ENCODE measurements around the gene FRYL.
"Not testable (repeated sequence)": the region's sequence is repeated elsewhere in the genome, so short reads cannot be mapped to it uniquely, and the experiment has no call there.

Gene FRYL

GRCh38 chr4:48745223-48745622 lies 34.9 kb downstream of the FRYL start:
- FAIRE-seq = not testable (repeated sequence)

DNA sequence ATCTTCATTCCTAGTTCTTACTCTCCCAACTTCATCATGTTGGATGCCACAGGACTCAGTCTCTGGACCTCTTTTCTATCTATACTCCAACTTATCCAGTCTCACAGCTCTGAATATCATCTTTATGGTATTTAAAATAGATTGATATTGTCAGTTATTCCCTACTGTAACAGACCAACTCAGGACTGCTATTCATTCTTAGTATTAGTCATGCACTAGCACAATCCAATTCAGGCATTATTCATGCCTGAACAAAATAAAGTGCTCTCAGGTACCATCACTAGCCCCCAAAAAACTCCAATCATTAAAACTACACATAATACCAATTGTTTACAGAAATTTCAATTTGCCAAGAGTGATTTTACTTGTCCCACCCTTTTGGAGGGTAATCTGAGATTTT lies 37.7 kb downstream of the FRYL start:
- no peak for FAIRE-seq

- FAIRE-seq = no peak
Measured at GRCh38 chr4:48739560-48740019, 40.5 kb downstream of the FRYL start.

DNA sequence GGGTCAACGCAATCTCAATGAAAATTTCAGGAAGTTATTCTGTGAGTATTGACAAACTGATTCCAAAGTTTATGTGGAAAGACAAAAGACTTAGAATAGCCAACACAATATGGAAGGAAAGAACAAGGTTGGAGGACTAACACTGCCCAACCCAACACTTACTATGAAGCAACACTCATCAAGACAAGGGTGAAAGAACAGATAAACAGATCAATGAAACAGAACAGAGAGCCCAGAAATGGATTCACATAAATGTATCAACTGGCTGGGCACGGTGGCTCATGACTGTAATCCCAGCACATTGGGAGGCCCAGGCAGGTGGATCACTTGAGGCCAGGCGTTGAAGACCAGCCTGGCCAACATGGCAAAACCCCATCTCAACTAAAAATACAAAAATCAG lies 41.2 kb downstream of the FRYL start:
- FAIRE-seq = no peak

DNA sequence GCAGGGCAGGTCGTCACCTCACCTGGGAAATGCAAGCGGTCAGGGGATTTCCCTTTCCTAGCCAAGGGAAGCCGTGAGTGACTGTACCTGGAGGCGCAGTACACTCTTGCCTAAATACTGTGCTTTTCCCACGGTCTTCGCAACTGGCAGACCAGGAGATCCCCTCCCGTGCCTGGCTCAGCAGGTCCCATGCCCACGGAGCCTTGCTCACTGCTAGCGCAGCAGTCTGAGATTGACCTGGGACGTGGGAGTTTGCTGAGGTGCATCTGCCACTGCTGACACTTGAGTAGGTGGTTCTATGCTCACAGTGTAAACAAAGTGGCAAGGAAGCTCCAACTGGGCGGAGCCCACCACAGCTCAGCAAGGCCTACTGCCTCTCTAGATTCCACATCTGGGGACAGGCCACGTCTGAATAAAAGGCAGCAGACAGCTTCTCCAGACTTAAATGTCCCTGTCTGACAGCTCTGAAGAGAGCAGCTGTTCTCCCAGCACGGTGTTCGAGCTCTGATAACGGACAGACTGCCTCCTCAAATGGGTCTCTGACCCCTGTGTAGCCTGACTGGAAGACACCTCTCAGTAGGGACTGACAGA lies 51.1 kb downstream of the FRYL start:
- FAIRE-seq = not testable (repeated sequence)

GRCh38 chr4:48727666-48728459 lies 52.2 kb downstream of the FRYL start:
- FAIRE-seq = no peak

DNA sequence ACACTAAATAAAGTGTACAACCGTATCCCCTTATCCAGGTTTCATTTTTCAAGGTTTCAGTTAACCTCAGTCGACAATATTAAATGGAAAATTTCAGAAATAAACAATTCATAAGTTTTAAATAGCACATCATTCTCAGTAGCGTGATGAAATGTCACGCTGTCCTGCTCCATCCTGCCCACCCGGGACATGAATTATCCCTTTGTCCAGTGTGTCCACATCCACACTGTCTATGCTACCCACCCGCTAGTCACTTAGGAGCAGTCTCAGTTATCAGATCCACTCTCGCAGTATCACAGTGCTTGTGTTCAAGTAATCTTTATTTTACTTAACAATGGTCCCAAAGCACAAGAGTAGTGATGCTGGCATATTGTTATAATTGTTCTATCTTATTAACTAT lies 54.7 kb downstream of the FRYL start:
- no peak for FAIRE-seq

DNA sequence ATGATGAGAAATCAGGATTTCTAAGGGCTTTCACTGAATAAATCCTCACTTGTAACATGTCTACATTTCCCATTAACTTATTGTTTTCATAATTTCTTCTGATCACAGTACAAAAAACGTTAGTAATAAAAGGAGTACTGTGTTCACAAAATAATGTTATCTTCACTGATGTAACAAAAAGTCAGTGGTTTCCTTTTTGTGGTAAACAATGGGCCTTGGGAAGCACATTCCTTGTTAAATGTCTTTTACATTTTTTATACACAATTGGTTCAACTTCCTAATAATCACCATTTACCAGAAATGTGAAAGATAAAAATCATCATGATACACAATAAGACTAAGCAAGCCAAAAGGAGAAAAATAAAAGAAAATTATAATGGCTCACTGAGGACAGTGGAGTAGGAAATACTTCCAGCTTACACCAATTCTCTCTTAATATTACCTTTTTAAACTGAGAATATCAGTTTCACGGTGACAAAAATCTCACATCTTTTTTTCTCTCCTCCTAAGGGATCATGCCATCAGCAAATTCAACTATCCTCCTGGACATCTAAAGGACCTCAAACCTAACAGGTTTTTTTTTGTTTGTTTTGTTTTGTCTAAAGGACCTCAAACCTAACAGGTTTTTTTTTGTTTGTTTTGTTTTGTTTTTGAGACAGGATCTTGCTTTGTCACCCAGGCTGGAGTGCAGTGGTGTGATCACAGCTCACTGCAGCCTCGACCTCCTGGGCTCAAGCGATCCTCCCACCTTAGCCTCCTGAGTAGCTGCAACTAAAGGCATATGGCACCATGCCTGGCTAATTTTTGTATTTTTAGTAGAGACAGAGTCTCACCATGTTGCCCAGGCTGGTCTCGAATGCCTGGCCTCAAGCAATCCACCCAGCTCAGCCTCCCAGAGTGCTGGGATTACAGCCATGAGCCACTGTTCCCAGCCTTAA lies 57.3 kb downstream of the FRYL start:
- FAIRE-seq = no peak

GRCh38 chr4:48720459-48720858 lies 59.6 kb downstream of the FRYL start:
- no peak for FAIRE-seq

DNA sequence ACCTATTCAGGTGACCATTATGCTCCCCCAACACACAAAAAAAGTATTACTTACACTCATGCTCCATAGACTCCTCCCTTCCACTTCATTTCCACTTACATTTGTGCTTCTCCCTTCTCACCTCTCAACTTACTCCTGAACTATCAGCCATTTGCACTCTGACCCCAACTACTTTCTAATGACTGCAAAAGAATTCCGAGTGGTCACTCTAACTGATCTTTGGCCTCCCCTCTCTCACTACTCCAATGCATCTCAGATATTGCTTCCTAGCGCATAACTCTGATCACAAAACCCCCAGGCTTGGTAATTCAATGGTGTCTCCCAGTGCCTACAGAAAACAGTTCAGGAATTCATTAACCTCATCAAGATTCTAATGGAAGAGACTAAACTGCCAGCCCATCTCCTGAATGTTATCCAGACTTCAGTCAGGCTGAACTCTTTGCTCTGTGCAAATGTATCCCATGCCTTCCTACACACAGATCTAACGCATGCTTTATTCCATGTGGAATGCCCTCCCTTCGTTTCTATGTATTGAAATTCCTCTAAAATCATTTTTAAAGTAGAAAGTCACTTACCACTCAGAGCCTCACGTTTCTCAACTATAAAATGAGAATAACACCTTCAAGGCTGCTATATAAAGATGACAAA lies 61.1 kb downstream of the FRYL start:
- no peak for FAIRE-seq

GRCh38 chr4:48716285-48716684 lies 63.8 kb downstream of the FRYL start:
- FAIRE-seq = not testable (repeated sequence)

DNA sequence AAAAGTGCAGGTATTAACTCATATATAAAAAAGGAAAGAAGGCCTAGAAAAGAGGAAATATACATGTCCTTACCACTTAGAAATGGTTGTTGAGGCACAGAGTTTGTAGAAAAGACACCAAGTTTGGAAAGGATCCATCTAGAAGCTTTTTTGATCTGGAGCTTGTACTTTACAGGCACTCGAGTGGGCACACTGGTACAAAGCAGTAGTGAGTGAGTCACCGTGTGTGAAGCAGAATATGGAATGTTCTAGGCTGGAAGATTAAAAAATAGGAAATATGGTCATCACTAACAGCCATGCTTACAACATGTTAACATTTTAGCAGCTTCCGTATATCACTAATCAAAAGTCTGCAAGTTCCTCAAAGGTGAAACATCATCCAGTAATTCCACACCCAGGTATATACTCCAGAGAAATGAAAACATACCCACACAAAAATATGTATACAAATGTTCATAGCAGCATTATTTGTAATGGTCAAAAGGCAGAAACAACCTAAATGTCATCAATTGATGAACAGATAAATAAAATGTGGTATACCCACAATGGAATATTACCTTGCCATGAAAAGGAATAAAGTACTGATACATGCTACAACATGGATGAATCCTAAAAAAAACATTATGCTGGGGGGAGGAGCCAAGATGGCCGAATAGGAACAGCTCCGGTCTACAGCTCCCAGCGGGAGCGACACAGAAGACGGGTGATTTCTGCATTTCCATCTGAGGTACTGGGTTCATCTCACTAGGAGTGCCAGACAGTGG lies 69.5 kb downstream of the FRYL start:
- FAIRE-seq = no peak

DNA sequence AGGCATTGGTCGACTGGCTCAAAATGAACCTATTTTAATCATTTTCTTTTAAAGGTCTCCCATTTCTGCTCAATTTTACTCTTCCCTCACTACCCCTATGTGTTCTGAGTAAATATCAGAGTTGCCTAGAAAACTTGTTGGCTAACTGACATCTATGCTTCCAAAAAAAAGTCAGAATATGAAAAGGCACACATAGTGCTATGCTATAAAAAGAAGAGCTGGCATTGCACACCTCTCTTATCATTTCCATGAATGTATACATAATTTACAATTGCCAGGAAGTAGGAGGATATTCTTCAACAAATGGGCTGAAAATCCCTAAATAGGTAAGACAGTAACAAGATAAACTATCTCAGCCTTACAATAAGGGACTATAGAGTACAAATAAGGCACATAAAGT lies 70.2 kb downstream of the FRYL start:
- no peak for FAIRE-seq

- FAIRE-seq = no peak
Measured at GRCh38 chr4:48708610-48709009, 71.5 kb downstream of the FRYL start.

DNA sequence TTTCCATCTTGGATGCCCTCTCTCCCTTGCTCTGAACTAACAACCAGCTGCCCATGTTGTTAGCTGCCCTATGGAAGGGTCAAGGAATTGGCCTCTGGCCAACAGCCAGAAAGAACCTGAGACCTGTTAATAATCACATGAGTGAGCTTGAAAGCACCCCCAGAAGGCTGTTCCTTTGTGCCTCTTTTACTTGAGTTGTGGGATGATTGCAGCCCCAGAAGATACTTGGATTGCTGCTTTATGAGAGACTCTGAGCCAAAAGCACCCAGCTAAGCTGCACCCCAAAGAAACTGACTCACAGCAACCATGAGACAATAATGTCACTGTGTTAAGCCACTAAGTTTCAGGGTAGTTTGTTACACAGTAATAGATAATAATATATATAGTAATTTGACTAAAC lies 73.3 kb downstream of the FRYL start:
- no peak for FAIRE-seq

- no peak for FAIRE-seq
Measured at GRCh38 chr4:48705609-48706008, 74.5 kb downstream of the FRYL start.

DNA sequence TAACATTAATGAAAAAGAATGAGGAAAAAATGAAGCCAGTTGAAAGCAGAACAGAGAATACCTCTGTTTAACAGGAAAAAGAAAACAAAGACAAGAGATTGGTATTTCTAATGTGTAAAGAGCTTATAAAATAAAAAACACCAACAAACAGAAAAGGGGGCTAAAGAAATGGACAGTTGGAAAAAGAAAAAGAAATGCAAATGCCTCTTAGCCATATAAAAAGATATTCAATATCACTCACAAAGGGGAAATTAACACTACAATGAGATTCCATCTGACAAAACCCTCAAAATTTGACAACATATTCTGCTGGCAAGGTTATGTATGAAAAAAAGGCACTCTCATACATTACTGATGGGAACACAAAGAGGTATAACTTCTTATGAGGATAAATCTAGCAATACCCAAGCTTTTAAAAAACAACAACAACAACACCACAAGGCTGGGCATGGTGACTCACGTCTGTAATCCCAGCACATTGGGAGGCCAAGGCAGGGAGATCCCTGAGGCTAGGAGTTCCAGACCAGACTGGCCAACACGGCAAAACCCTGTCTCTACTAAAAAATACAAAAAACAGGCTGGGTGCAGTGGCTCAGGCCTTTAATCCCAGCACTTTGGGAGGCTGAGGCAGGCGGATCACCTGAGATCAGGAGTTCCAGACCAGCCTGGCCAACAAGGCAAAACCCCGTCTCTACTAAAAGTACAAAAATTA lies 75.8 kb downstream of the FRYL start:
- no peak for FAIRE-seq

DNA sequence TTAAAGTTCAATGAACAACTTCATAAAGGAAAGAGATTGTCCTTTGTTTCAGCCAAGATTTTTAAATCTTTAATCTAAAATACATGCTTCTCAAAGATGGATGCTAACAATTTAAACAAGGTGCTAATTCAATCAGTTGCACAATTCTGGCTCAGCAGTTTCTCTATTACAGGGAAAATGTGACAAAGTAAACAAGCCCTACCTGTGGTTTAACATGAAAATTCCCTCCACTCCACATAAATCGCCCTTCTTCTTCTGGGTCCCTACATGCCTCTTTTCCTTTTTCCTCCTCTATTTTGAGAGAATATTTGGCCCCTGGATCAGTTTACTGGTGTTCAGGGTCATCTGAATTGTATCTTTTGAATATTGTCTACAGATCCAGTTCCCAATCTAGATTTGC lies 80.6 kb downstream of the FRYL start:
- FAIRE-seq = no peak

GRCh38 chr4:48698029-48698971 lies 81.8 kb downstream of the FRYL start:
- FAIRE-seq = no peak

GRCh38 chr4:48697516-48697915 lies 82.6 kb downstream of the FRYL start:
- FAIRE-seq = not testable (repeated sequence)
